Measurements from ENCODE around the gene NEURL4. TPM values are rescaled to one million over a fixed set of nuclear protein-coding genes. Genes with fewer than 3 reads are reported as not detected.

NEURL4 gene
- total and polyA plus RNA-seq, 4 donors, result 0.76 to 14.2 (median 7.3) TPM

GRCh38 chr17:7367918-7368598 lies 38.9 kb upstream of the NEURL4 start:
- DNase-seq (ENCODE audit: low spot score), result no peak
- H3K9me3 ChIP-seq (ENCODE audit: control insufficient read depth in 4 of 4, low read length in 3 of 4), result no peaks in the 10 kb centered on the region
- TF ChIP-seq NR2F2 (IDR thresholded peaks at IDR 0.05) (no peak), GABPA (IDR thresholded peaks at IDR 0.05 in 1 of 2, conservative IDR thresholded peaks at IDR 0.05 in 1 of 2) (no peak), REST (IDR thresholded peaks at IDR 0.05) (no peak), TAF1 (conservative IDR thresholded peaks at IDR 0.05) (no peak), YY1 (IDR thresholded peaks at IDR 0.05) (no peak), RAD21 (IDR thresholded peaks at IDR 0.05) (no peak), EGR1 (IDR thresholded peaks at IDR 0.05; ENCODE audit: low read depth in 2 of 2) (no peak), CTCF (IDR thresholded peaks at IDR 0.05; ENCODE audit: low read depth, low read length, missing input control) (no peak), HNF4A (conservative IDR thresholded peaks at IDR 0.05) (no peak), ZBTB33 (IDR thresholded peaks at IDR 0.05) (no peak), SP1 (IDR thresholded peaks at IDR 0.05) (no peak)
- H3K27me3 ChIP-seq (ENCODE audit: control insufficient read depth in 4 of 4, insufficient read depth in 4 of 4, low read length in 3 of 4), result no peaks in the 10 kb centered on the region
- 82% methylated on average over 13 of the region's 13 CpGs for WGBS
- no peaks in the 10 kb centered on the region for H3K4me1 ChIP-seq (ENCODE audit: control insufficient read depth in 4 of 4, insufficient read depth in 4 of 4, low read length in 3 of 4)
- no peak overlapping the region for H3K4me3 ChIP-seq (ENCODE audit: low read depth in 1 of 3, low read length in 3 of 3)
- no peak overlapping the region for H3K9ac ChIP-seq (ENCODE audit: low read depth in 1 of 2, low read length in 2 of 2)
- no peaks in the 10 kb centered on the region for H3K36me3 ChIP-seq (ENCODE audit: control insufficient read depth in 4 of 4, insufficient read depth in 3 of 4, low read depth in 1 of 4, low read length in 3 of 4)
- no peak overlapping the region for H3K27ac ChIP-seq (ENCODE audit: low read depth in 1 of 2, low read length in 2 of 2)

GRCh38 chr17:7367083-7367482 lies 37.9 kb upstream of the NEURL4 start:
- Histone ChIP-seq H3K4me1 (ENCODE audit: control insufficient read depth in 4 of 4, insufficient read depth in 4 of 4, low read length in 3 of 4) (no peaks in the 10 kb centered on the region), H3K9ac (ENCODE audit: low read depth in 1 of 2, low read length in 2 of 2) (no peak overlapping the region), H3K4me3 (ENCODE audit: low read depth in 1 of 3, low read length in 3 of 3) (no peak overlapping the region), H3K27me3 (ENCODE audit: control insufficient read depth in 4 of 4, insufficient read depth in 4 of 4, low read length in 3 of 4) (no peaks in the 10 kb centered on the region), H3K9me3 (ENCODE audit: control insufficient read depth in 4 of 4, low read length in 3 of 4) (no peaks in the 10 kb centered on the region), H3K27ac (ENCODE audit: low read depth in 1 of 2, low read length in 2 of 2) (no peak overlapping the region), H3K36me3 (ENCODE audit: control insufficient read depth in 4 of 4, insufficient read depth in 3 of 4, low read depth in 1 of 4, low read length in 3 of 4) (no peaks in the 10 kb centered on the region)
- DNase-seq (ENCODE audit: low spot score), result no peak
- 83% methylated on average over 8 of the region's 8 CpGs for WGBS
- TF ChIP-seq ZBTB33 (IDR thresholded peaks at IDR 0.05), result no peak
- TF ChIP-seq NR2F2 (IDR thresholded peaks at IDR 0.05), result no peak
- TF ChIP-seq MAX (IDR thresholded peaks at IDR 0.05), result no peak
- no peak for TF ChIP-seq GABPA (IDR thresholded peaks at IDR 0.05 in 1 of 2, conservative IDR thresholded peaks at IDR 0.05 in 1 of 2)
- TF ChIP-seq EGR1 (IDR thresholded peaks at IDR 0.05; ENCODE audit: low read depth in 2 of 2), result no peak
- TF ChIP-seq CTCF (IDR thresholded peaks at IDR 0.05; ENCODE audit: low read depth, low read length, missing input control), result no peak
- TF ChIP-seq FOXA2 (IDR thresholded peaks at IDR 0.05), result no peak
- TF ChIP-seq ATF3 (IDR thresholded peaks at IDR 0.05), result no peak
- no peak for TF ChIP-seq JUND (IDR thresholded peaks at IDR 0.05)
- no peak for TF ChIP-seq TAF1 (conservative IDR thresholded peaks at IDR 0.05)
- TF ChIP-seq FOXA1 (IDR thresholded peaks at IDR 0.05), result no peak

Measured in liver (tissue), 9 donors.